HEK293 (cell line): ENCODE measurements around the gene ZXDC.

ENCODE experiments used
- CTCF ChIA-PET: fragments of 350-600 bp; formaldehyde crosslinking; extraction: SDS; loops from one replicate; lab custom pipeline; 2021; ENCODE audit warnings: antibody characterized with exemption; lab: Yijun Ruan, JAX
- POLR2A ChIA-PET: fragments of 300-600 bp; formaldehyde crosslinking; extraction: SDS; loops from one replicate; lab custom pipeline; 2020; ENCODE audit warnings: antibody characterized with exemption, inconsistent platforms; lab: Yijun Ruan, JAX
- H3K27ac ChIP-seq: fragments of 200-500 bp; sonication (Bioruptor generic); 2 replicates; pipeline ENCODE4 v1.5.1; 2014; ENCODE audit warnings: low read depth, low read length, control low read depth, inconsistent platforms; ENCODE audit errors: extremely low read depth
- H3K36me3 ChIP-seq, 2 experiments: fragments of 200-500 bp in 1 of 2; sonication (Bioruptor generic) in 1 of 2; 1 replicate in 1 of 2; 2 replicates in 1 of 2; pipeline ENCODE4 v1.5.1; 2014 to 2017; ENCODE audit warnings: inconsistent platforms in 2 of 2, low read length in 2 of 2; ENCODE audit not compliant: control insufficient read depth in 2 of 2, insufficient read depth in 1 of 2
- H3K4me1 ChIP-seq: fragments of 200-500 bp; sonication (Bioruptor generic); 2 replicates; pipeline ENCODE4 v1.5.1; 2014; ENCODE audit warnings: mild to moderate bottlenecking, low read length, inconsistent platforms; ENCODE audit not compliant: control insufficient read depth, insufficient read depth
- H3K4me3 ChIP-seq: 2 replicates; pipeline ENCODE4 v1.5.1; 2011; ENCODE audit warnings: low read depth, mild to moderate bottlenecking, control low read depth, low read length, moderate library complexity
- H3K9me3 ChIP-seq: fragments of 200-500 bp; sonication (Bioruptor generic); 2 replicates; pipeline ENCODE4 v1.5.1; 2014; ENCODE audit warnings: low read depth, low read length, inconsistent platforms; ENCODE audit not compliant: control insufficient read depth, insufficient read depth
- ELK4 ChIP-seq: IDR thresholded peaks from 2 replicates; pipeline ENCODE4 v1.6.1; 2011; ENCODE audit warnings: mild to moderate bottlenecking, low read depth, low read length, borderline replicate concordance
- IKZF3 ChIP-seq: fragments of 450-650 bp; IDR thresholded peaks from 2 replicates; pipeline ENCODE4 v1.5.0; 2018; ENCODE audit warnings: missing biosample characterization, mild to moderate bottlenecking, missing genetic modification characterization, moderate library complexity
- KLF10 ChIP-seq: fragments of 450-650 bp; IDR thresholded peaks from 2 replicates; pipeline ENCODE4 v1.5.1; 2018; ENCODE audit warnings: missing biosample characterization, mild to moderate bottlenecking, missing genetic modification characterization
- REPIN1 ChIP-seq: fragments of 450-650 bp; formaldehyde crosslinking; IDR thresholded peaks from 2 replicates; pipeline ENCODE4 v1.5.1; 2017; ENCODE audit warnings: missing biosample characterization, missing genetic modification characterization, low read depth
- ZBTB17 ChIP-seq: fragments of 450-650 bp; formaldehyde crosslinking; IDR thresholded peaks from 2 replicates; pipeline ENCODE4 v1.5.1; 2016; ENCODE audit warnings: missing biosample characterization, missing genetic modification characterization
- ZBTB8A ChIP-seq: fragments of 450-650 bp; formaldehyde crosslinking; IDR thresholded peaks from 2 replicates; pipeline ENCODE4 v1.5.1; 2016; ENCODE audit warnings: missing biosample characterization, missing genetic modification characterization
- ZFP41 ChIP-seq: fragments of 450-650 bp; formaldehyde crosslinking; IDR thresholded peaks from 2 replicates; pipeline ENCODE4 v1.5.1; 2016; ENCODE audit warnings: missing biosample characterization, missing genetic modification characterization, borderline replicate concordance
- ZIC2 ChIP-seq: fragments of 450-650 bp; formaldehyde crosslinking; IDR thresholded peaks from 2 replicates; pipeline ENCODE4 v1.5.1; 2016; ENCODE audit warnings: missing biosample characterization, missing genetic modification characterization
- ZNF155 ChIP-seq: fragments of 450-650 bp; formaldehyde crosslinking; IDR thresholded peaks from 2 replicates; pipeline ENCODE4 v1.5.1; 2016; ENCODE audit warnings: missing biosample characterization, missing genetic modification characterization
- ZNF280D ChIP-seq: fragments of 450-650 bp; formaldehyde crosslinking; IDR thresholded peaks from 2 replicates; pipeline ENCODE4 v1.5.1; 2016; ENCODE audit warnings: missing biosample characterization, missing genetic modification characterization
- ZNF37A ChIP-seq: fragments of 450-650 bp; IDR thresholded peaks from 2 replicates; pipeline ENCODE4 v1.5.1; 2018; ENCODE audit warnings: missing biosample characterization, missing genetic modification characterization
- ZNF404 ChIP-seq: fragments of 450-650 bp; formaldehyde crosslinking; IDR thresholded peaks from 2 replicates; pipeline ENCODE4 v1.5.1; 2017; ENCODE audit warnings: missing biosample characterization, missing genetic modification characterization
- ZNF423 ChIP-seq: fragments of 450-650 bp; formaldehyde crosslinking; IDR thresholded peaks from 2 replicates; pipeline ENCODE4 v1.5.1; 2016; ENCODE audit warnings: missing biosample characterization, missing genetic modification characterization
- ZNF521 ChIP-seq: fragments of 450-650 bp; formaldehyde crosslinking; IDR thresholded peaks from 2 replicates; pipeline ENCODE4 v1.5.1; 2017; ENCODE audit warnings: missing biosample characterization, mild to moderate bottlenecking, missing genetic modification characterization
- ZNF529 ChIP-seq: fragments of 450-650 bp; formaldehyde crosslinking; IDR thresholded peaks from 2 replicates; pipeline ENCODE4 v1.5.1; 2017; ENCODE audit warnings: missing genetic modification characterization, missing biosample characterization; ENCODE audit not compliant: insufficient replicate concordance
- ZNF530 ChIP-seq: fragments of 450-650 bp; formaldehyde crosslinking; IDR thresholded peaks from 2 replicates; pipeline ENCODE4 v1.5.1; 2016; ENCODE audit warnings: low read depth, missing biosample characterization, missing genetic modification characterization
- ZNF610 ChIP-seq: fragments of 450-650 bp; formaldehyde crosslinking; IDR thresholded peaks from 2 replicates; pipeline ENCODE4 v1.5.1; 2016; ENCODE audit warnings: missing biosample characterization, missing genetic modification characterization, borderline replicate concordance
- ZNF670 ChIP-seq: fragments of 450-650 bp; formaldehyde crosslinking; IDR thresholded peaks from 2 replicates; pipeline ENCODE4 v1.5.1; 2016; ENCODE audit warnings: missing biosample characterization, missing genetic modification characterization, low read depth
- ZNF792 ChIP-seq: fragments of 450-650 bp; formaldehyde crosslinking; IDR thresholded peaks from 2 replicates; pipeline ENCODE4 v1.5.1; 2016; ENCODE audit warnings: missing biosample characterization, missing genetic modification characterization
- TF ChIP-seq, protein P1 (sequence below): fragments of 450-650 bp; formaldehyde crosslinking; conservative IDR thresholded peaks from 2 replicates; pipeline ENCODE4 v1.5.1; 2016; ENCODE audit warnings: low read depth, missing biosample characterization, missing genetic modification characterization
- TF ChIP-seq, protein P2 (sequence below): fragments of 450-650 bp; formaldehyde crosslinking; IDR thresholded peaks from 2 replicates; pipeline ENCODE4 v1.5.1; 2016; ENCODE audit warnings: missing biosample characterization, missing genetic modification characterization

ZXDC gene

GRCh38 chr3:126468028-126468891 lies 7.4 kb downstream of the ZXDC start (continued):
- TF ChIP-seq, protein P1, sequence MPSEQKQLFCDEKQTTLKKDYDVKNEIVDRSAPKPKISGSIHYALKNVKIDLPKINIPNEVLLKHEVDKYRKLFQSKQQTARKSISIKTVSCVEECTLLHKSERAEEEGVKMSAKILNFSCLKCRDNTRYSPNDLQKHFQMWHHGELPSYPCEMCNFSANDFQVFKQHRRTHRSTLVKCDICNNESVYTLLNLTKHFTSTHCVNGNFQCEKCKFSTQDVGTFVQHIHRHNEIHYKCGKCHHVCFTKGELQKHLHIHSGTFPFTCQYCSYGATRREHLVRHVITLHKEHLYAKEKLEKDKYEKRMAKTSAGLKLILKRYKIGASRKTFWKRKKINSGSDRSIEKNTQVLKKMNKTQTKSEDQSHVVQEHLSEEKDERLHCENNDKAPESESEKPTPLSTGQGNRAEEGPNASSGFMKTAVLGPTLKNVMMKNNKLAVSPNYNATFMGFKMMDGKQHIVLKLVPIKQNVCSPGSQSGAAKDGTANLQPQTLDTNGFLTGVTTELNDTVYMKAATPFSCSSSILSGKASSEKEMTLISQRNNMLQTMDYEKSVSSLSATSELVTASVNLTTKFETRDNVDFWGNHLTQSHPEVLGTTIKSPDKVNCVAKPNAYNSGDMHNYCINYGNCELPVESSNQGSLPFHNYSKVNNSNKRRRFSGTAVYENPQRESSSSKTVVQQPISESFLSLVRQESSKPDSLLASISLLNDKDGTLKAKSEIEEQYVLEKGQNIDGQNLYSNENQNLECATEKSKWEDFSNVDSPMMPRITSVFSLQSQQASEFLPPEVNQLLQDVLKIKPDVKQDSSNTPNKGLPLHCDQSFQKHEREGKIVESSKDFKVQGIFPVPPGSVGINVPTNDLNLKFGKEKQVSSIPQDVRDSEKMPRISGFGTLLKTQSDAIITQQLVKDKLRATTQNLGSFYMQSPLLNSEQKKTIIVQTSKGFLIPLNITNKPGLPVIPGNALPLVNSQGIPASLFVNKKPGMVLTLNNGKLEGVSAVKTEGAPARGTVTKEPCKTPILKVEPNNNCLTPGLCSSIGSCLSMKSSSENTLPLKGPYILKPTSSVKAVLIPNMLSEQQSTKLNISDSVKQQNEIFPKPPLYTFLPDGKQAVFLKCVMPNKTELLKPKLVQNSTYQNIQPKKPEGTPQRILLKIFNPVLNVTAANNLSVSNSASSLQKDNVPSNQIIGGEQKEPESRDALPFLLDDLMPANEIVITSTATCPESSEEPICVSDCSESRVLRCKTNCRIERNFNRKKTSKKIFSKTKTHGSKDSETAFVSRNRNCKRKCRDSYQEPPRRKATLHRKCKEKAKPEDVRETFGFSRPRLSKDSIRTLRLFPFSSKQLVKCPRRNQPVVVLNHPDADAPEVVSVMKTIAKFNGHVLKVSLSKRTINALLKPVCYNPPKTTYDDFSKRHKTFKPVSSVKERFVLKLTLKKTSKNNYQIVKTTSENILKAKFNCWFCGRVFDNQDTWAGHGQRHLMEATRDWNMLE: no peak
- TF ChIP-seq ZNF521 (no peak), KLF10 (tag by site-specific recombination) (no peak), ZNF670 (tag by site-specific recombination) (no peak), ZFP41 (tag by site-specific recombination) (no peak), ZNF530 (no peak), ZNF792 (tag by site-specific recombination) (no peak), ZBTB17 (tag by site-specific recombination) (no peak), ZNF404 (no peak), ZNF37A (tag by site-specific recombination) (no peak)

DNA sequence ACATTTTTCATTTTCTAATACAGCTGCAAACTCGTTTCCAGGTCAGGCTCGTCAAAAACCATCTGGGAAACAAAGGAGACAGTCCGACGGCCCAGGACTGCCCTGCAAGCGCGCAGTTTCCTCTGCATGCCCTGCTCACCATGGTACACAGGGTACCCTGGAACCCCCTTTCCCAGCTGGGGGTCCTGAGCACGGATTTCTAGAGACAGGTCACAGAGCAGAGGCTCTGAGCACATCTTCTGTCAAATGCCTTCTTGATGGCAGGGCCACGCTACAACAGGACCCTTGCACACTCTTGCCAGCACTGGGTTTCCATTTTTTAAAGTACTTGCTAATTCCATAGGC lies 8.1 kb downstream of the ZXDC start:
- no peaks in the 10 kb centered on the region for H3K9me3 ChIP-seq
- no peak overlapping the region for H3K27ac ChIP-seq
- POLR2A ChIA-PET: no interaction called here
- H3K36me3 ChIP-seq: peaks cover 8 to 94% of the 10 kb centered on the region in 2 experiments; a peak in 2 of 3 replicates
- TF ChIP-seq REPIN1 (tag by site-specific recombination): no peak
- H3K4me3 ChIP-seq: no peak overlapping the region
- CTCF ChIA-PET: no interaction called here
- H3K4me1 ChIP-seq: peaks cover 2% of the 10 kb centered on the region; the same call in 1 of the 2 replicates

DNA sequence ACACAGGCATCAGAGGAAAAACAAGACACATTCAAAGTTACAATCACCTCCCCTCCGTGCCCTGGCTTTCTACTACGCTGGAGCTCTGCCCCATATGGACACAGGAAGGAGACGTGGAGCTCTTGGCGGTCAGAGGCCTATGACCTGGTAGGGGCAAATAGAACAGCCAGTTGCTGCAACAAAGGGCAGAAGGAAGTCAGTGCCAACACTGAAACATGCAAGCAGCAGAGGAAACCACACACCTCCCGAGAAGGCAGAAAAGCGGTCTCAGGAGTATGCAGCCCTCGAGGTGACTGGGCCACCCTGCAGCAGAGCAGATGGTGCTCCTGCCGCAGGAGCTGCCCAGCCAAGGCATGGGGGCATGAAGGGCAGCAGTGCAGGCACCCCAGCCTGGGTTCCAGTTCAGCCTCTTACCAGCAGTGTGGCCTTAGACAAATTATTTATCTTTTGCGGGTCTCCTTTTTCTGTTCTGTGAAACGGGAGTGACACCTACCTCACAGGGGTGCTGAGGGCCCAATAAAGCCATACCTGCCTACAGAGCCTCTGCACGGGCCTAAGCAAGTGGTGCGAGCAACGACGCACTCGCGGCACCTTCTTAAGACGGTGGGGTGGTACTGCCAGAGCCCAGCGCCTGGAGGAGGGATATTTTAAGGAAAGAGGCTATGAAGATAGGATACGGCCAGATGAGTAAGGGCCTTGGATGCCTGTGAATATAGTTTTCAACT lies 8.6 kb downstream of the ZXDC start:
- CTCF ChIA-PET: interaction anchor here (0.7 to 0.8 kb wide), 2 partner anchors 51 to 568 kb away, joined by 3 read pairs; no protein-coding TSS in a partner anchor
- POLR2A ChIA-PET: no interaction called here
- Histone ChIP-seq H3K4me3 (no peak overlapping the region), H3K27ac (no peak overlapping the region), H3K9me3 (no peaks in the 10 kb centered on the region), H3K4me1 (no peaks in the 10 kb centered on the region), H3K36me3 (peaks cover 8 to 98% of the 10 kb centered on the region in 2 experiments; a peak in 2 of 3 replicates)
- TF ChIP-seq ZNF423 (tag by site-specific recombination) (no peak), ZIC2 (tag by site-specific recombination) (no peak), IKZF3 (tag by site-specific recombination) (no peak), ZNF610 (tag by site-specific recombination) (no peak), ZNF155 (tag by site-specific recombination) (no peak), ZBTB8A (no peak), ZNF529 (tag by site-specific recombination) (no peak), ELK4 (no peak), ZNF280D (tag by site-specific recombination) (no peak)
- TF ChIP-seq, protein P2, sequence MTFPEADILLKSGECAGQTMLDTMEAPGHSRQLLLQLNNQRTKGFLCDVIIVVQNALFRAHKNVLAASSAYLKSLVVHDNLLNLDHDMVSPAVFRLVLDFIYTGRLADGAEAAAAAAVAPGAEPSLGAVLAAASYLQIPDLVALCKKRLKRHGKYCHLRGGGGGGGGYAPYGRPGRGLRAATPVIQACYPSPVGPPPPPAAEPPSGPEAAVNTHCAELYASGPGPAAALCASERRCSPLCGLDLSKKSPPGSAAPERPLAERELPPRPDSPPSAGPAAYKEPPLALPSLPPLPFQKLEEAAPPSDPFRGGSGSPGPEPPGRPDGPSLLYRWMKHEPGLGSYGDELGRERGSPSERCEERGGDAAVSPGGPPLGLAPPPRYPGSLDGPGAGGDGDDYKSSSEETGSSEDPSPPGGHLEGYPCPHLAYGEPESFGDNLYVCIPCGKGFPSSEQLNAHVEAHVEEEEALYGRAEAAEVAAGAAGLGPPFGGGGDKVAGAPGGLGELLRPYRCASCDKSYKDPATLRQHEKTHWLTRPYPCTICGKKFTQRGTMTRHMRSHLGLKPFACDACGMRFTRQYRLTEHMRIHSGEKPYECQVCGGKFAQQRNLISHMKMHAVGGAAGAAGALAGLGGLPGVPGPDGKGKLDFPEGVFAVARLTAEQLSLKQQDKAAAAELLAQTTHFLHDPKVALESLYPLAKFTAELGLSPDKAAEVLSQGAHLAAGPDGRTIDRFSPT: no peak
